Gastrocnemius medialis (tissue), 4 donors: ENCODE data around the gene CFAP54.
"Not testable (repeated sequence)": the region's sequence is repeated elsewhere in the genome, so short reads cannot be mapped to it uniquely, and the experiment has no call there.

ENCODE experiments used
- POLR2A ChIP-seq, 2 donors: fragments of 450-650 bp; IDR thresholded peaks; one replicate each; pipeline ENCODE4 v1.6.1; 2017; ENCODE audit warnings: antibody characterized with exemption in 2 of 2, mild to moderate bottlenecking in 2 of 2, moderate library complexity in 2 of 2
- TF ChIP-seq, protein P1 (sequence below), 5 experiments: fragments of 450-650 bp in 3 of 5; fragments of 200-600 bp in 2 of 5; sonication (generic) in 2 of 5; IDR thresholded peaks in 4 of 5; conservative IDR thresholded peaks in 1 of 5; 1 replicate in 4 of 5; 2 replicates in 1 of 5; pipeline ENCODE4 v1.5.1; 2016 to 2019; ENCODE audit warnings: antibody characterized with exemption in 5 of 5, mild to moderate bottlenecking in 3 of 5, moderate library complexity in 3 of 5

DNA sequence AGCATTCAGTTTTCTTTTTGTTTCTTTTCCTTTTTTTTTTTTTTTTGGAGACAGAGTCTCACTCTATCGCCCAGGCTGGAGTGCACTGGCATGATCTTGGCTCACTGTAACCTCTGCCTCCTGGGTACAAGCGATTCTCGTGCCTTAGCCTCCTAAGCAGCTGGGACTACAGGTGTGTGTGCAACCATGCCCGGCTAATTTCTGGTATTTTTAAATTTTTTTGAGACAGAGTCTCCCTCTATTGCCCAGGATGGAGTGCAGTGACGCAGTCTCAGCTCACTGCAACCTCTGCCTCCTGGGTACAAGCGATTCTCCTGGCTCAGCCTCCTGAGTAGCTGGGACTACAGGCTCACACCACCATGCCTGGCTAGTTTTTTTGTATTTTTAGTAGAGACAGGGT, 30.1 kb upstream of the CFAP54 start:
- TF ChIP-seq, protein P1, sequence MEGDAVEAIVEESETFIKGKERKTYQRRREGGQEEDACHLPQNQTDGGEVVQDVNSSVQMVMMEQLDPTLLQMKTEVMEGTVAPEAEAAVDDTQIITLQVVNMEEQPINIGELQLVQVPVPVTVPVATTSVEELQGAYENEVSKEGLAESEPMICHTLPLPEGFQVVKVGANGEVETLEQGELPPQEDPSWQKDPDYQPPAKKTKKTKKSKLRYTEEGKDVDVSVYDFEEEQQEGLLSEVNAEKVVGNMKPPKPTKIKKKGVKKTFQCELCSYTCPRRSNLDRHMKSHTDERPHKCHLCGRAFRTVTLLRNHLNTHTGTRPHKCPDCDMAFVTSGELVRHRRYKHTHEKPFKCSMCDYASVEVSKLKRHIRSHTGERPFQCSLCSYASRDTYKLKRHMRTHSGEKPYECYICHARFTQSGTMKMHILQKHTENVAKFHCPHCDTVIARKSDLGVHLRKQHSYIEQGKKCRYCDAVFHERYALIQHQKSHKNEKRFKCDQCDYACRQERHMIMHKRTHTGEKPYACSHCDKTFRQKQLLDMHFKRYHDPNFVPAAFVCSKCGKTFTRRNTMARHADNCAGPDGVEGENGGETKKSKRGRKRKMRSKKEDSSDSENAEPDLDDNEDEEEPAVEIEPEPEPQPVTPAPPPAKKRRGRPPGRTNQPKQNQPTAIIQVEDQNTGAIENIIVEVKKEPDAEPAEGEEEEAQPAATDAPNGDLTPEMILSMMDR (IDR thresholded peaks at IDR 0.05 in 4 of 5, conservative IDR thresholded peaks at IDR 0.05 in 1 of 5), result not testable (repeated sequence)
- not testable (repeated sequence) for TF ChIP-seq POLR2A (IDR thresholded peaks at IDR 0.05)
